H9 (cell line): ENCODE results near the gene ALKBH2. TPM values are rescaled to one million over a fixed set of nuclear protein-coding genes. Genes with fewer than 3 reads are reported as not detected.

Experiments
- DNase-seq: peaks from one replicate; pipeline ENCODE4 v3.0.0-alpha.2; 2017
- H2AFZ ChIP-seq: one replicate; pipeline ENCODE4 v1.6.1; 2013; ENCODE audit warnings: mild to moderate bottlenecking, low read length, control low read depth, moderate library complexity
- H2AK5ac ChIP-seq: 2 replicates; pipeline ENCODE4 v1.6.1; 2013; ENCODE audit warnings: low read length, control low read depth, mixed read lengths; ENCODE audit not compliant: insufficient read length
- H2BK120ac ChIP-seq: one replicate; pipeline ENCODE4 v1.6.1; 2013; ENCODE audit warnings: low read depth, mild to moderate bottlenecking, low read length, control low read depth, inconsistent platforms; ENCODE audit not compliant: poor library complexity, severe bottlenecking
- H2BK12ac ChIP-seq: 2 replicates; pipeline ENCODE4 v1.6.1; 2013; ENCODE audit warnings: low read length, control low read depth, mixed read lengths, low read depth; ENCODE audit not compliant: insufficient read length
- H2BK15ac ChIP-seq: 2 replicates; pipeline ENCODE4 v1.6.1; 2013; ENCODE audit warnings: low read depth, low read length, control low read depth
- H2BK20ac ChIP-seq: one replicate; pipeline ENCODE4 v1.6.1; 2013; ENCODE audit warnings: low read depth, mild to moderate bottlenecking, low read length, control low read depth, inconsistent platforms; ENCODE audit not compliant: poor library complexity, severe bottlenecking
- H2BK5ac ChIP-seq: 2 replicates; pipeline ENCODE4 v1.6.1; 2013; ENCODE audit warnings: low read length, control low read depth, mixed read lengths; ENCODE audit not compliant: insufficient read length
- H3K14ac ChIP-seq: 2 replicates; pipeline ENCODE4 v1.6.1; 2013; ENCODE audit warnings: low read length, control low read depth; ENCODE audit not compliant: insufficient read depth
- H3K18ac ChIP-seq: 2 replicates; pipeline ENCODE4 v1.6.1; 2013; ENCODE audit warnings: low read depth, mild to moderate bottlenecking, mixed read lengths, low read length, control low read depth; ENCODE audit not compliant: insufficient read length
- H3K23ac ChIP-seq: 2 replicates; pipeline ENCODE4 v1.6.1; 2013; ENCODE audit warnings: low read length, control low read depth, mixed read lengths, low read depth; ENCODE audit not compliant: insufficient read length
- H3K23me2 ChIP-seq: 2 replicates; pipeline ENCODE4 v1.6.1; 2013; ENCODE audit warnings: low read depth, mild to moderate bottlenecking, mixed read lengths, low read length, control low read depth; ENCODE audit not compliant: insufficient read length, poor library complexity, severe bottlenecking
- H3K27ac ChIP-seq: 2 replicates; pipeline ENCODE4 v1.5.1; 2013; ENCODE audit warnings: low read length, control low read depth, mixed read lengths, low read depth; ENCODE audit not compliant: insufficient read length
- H3K27me3 ChIP-seq: 2 replicates; pipeline ENCODE4 v1.6.1; 2013; ENCODE audit warnings: low read length, control low read depth, inconsistent platforms; ENCODE audit not compliant: insufficient read depth
- H3K4ac ChIP-seq: 2 replicates; pipeline ENCODE4 v1.6.1; 2013; ENCODE audit warnings: low read depth, mild to moderate bottlenecking, control low read depth, inconsistent platforms, low read length, moderate library complexity
- H3K4me1 ChIP-seq: 2 replicates; pipeline ENCODE4 v1.6.1; 2013; ENCODE audit warnings: low read length, control low read depth, inconsistent platforms; ENCODE audit not compliant: insufficient read depth
- H3K4me2 ChIP-seq: 2 replicates; pipeline ENCODE4 v1.6.1; 2013; ENCODE audit warnings: low read length, control low read depth, mixed read lengths; ENCODE audit not compliant: insufficient read length, insufficient read depth
- H3K56ac ChIP-seq: 2 replicates; pipeline ENCODE4 v1.6.1; 2013; ENCODE audit warnings: low read depth, mild to moderate bottlenecking, mixed read lengths, low read length, control low read depth; ENCODE audit not compliant: insufficient read length
- H3K79me1 ChIP-seq: 2 replicates; pipeline ENCODE4 v1.6.1; 2013; ENCODE audit warnings: low read depth, mild to moderate bottlenecking, moderate library complexity, low read length, control low read depth, inconsistent platforms; ENCODE audit not compliant: insufficient read depth, poor library complexity, severe bottlenecking
- H3K79me2 ChIP-seq: 2 replicates; pipeline ENCODE4 v1.6.1; 2013; ENCODE audit warnings: low read length, control low read depth, inconsistent platforms; ENCODE audit not compliant: insufficient read depth
- H3K9ac ChIP-seq: 2 replicates; pipeline ENCODE4 v1.6.1; 2013; ENCODE audit warnings: low read length, control low read depth, mixed read lengths; ENCODE audit not compliant: insufficient read length; ENCODE audit errors: extremely low read depth
- H3K9me3 ChIP-seq: one replicate; pipeline ENCODE4 v1.6.1; 2013; ENCODE audit warnings: low read depth, low read length, inconsistent platforms; ENCODE audit not compliant: control insufficient read depth
- H3T11ph ChIP-seq: one replicate; pipeline ENCODE4 v1.6.1; 2013; ENCODE audit warnings: mild to moderate bottlenecking, low read length, control low read depth, inconsistent platforms
- H4K20me1 ChIP-seq: one replicate; pipeline ENCODE4 v1.6.1; 2013; ENCODE audit not compliant: control insufficient read depth, insufficient read length, insufficient read depth
- H4K5ac ChIP-seq: 2 replicates; pipeline ENCODE4 v1.6.1; 2013; ENCODE audit warnings: low read depth, mild to moderate bottlenecking, mixed read lengths, low read length, control low read depth; ENCODE audit not compliant: insufficient read length
- H4K8ac ChIP-seq: replicated peaks from 2 replicates; pipeline ENCODE4 v1.6.1; 2013; ENCODE audit warnings: low read length, control low read depth, mixed read lengths, low read depth; ENCODE audit not compliant: insufficient read length
- H4K91ac ChIP-seq: 2 replicates; pipeline ENCODE4 v1.6.1; 2013; ENCODE audit warnings: low read depth, mild to moderate bottlenecking, moderate library complexity, mixed read lengths, low read length, control low read depth; ENCODE audit not compliant: insufficient read length
- H3K27ac Mint-ChIP-seq, 3 experiments: 2 replicates in 2 of 3; 3 replicates in 1 of 3; pipeline ENCODE4 v1.8.0; 2020 to 2021; ENCODE audit warnings: mixed read lengths in 3 of 3, mild to moderate bottlenecking in 1 of 3, moderate library complexity in 1 of 3
- H3K27me3 Mint-ChIP-seq: 2 replicates; pipeline ENCODE4 v1.8.0; 2021; ENCODE audit warnings: low read depth, mild to moderate bottlenecking, moderate library complexity, mixed read lengths
- H3K36me3 Mint-ChIP-seq, 3 experiments: 2 replicates in 2 of 3; 3 replicates in 1 of 3; pipeline ENCODE4 v1.8.0; 2020 to 2021; ENCODE audit warnings: low read depth in 3 of 3, mixed read lengths in 3 of 3; ENCODE audit not compliant: insufficient read depth in 1 of 3
- H3K4me1 Mint-ChIP-seq, 2 experiments: 2 replicates each; pipeline ENCODE4 v1.8.0; 2020; ENCODE audit warnings: mixed read lengths in 2 of 2
- H3K4me3 Mint-ChIP-seq, 2 experiments: 2 replicates in 1 of 2; 3 replicates in 1 of 2; pipeline ENCODE4 v1.8.0; 2020 to 2021; ENCODE audit warnings: mild to moderate bottlenecking in 2 of 2, mixed read lengths in 2 of 2, moderate library complexity in 1 of 2
- H3K9me3 Mint-ChIP-seq, 2 experiments: 2 replicates in 1 of 2; 3 replicates in 1 of 2; pipeline ENCODE4 v1.8.0; 2020; ENCODE audit warnings: mild to moderate bottlenecking in 2 of 2, mixed read lengths in 2 of 2, moderate library complexity in 1 of 2
- CTCF ChIP-seq: fragments of 200-600 bp; sonication (generic); conservative IDR thresholded peaks from 3 replicates; pipeline ENCODE4 v1.8.0; 2021; ENCODE audit warnings: antibody characterized with exemption, mild to moderate bottlenecking
- WGBS: extraction: QIAGEN DNeasy Blood & Tissue Kit; methylation state at CpG from one replicate; pipeline ENCODE4 v1.1.7; 2013; ENCODE audit warnings: missing lambda C conversion rate, low lambda C conversion rate, mixed read lengths; ENCODE audit not compliant: insufficient read length; ENCODE audit errors: extremely low coverage; 5-methylcytosine and 5-hydroxymethylcytosine counted together
- total RNA-seq: library from RNA; stranded (reverse); gene quantifications from 2 replicates; pipeline ENCODE4 v1.2.1, GENCODE V29; 2021

ALKBH2 gene
- total RNA-seq, 1 experiment from 2014 or later, result 24.4 TPM

GRCh38 chr12:109092497-109093021 lies 713 bp downstream of the ALKBH2 start:
- Histone ChIP-seq H2BK20ac (no peak overlapping the region), H3T11ph (no peak overlapping the region), H3K9ac (no peak overlapping the region), H4K8ac (no peak overlapping the region), H3K79me2 (no peaks in the 10 kb centered on the region), H3K9me3 (no peaks in the 10 kb centered on the region), H2AK5ac (no peak overlapping the region), H3K27me3 (no peaks in the 10 kb centered on the region), H3K23me2 (peaks cover 9% of the 10 kb centered on the region), H3K79me1 (no peaks in the 10 kb centered on the region), H3K27ac (no peak overlapping the region), H4K91ac (no peak overlapping the region), H4K20me1 (no peaks in the 10 kb centered on the region), H2AFZ (no peak overlapping the region), H3K56ac (no peak overlapping the region), H4K5ac (no peak overlapping the region), H2BK5ac (no peak overlapping the region), H3K18ac (no peak overlapping the region), H3K14ac (no peak overlapping the region; the same call in 1 of the 2 replicates), H3K23ac (no peak overlapping the region), H3K4me1 (no peaks in the 10 kb centered on the region), H2BK120ac (no peak overlapping the region), H3K4me2 (peak overlapping the region; percentile 51), H2BK12ac (no peak overlapping the region), H3K4ac (no peak overlapping the region; the same call in 1 of the 2 replicates), H2BK15ac (no peak overlapping the region)
- no CpG with 5 or more reads among the region's 6 CpGs for WGBS
- Mint-ChIP-seq H3K4me3 (peak overlapping the region; percentile 62 to 74), H3K27ac (no peak overlapping the region), H3K9me3 (no peaks in the 10 kb centered on the region), H3K36me3 (peaks cover 12 to 43% (median 41%) of the 10 kb centered on the region in 3 experiments), H3K4me1 (peaks cover 10 to 22% of the 10 kb centered on the region in 2 experiments; a peak in 2 of 4 replicates), H3K27me3 (peaks cover 14% of the 10 kb centered on the region)
- TF ChIP-seq CTCF, result no peak
- no peak for DNase-seq
